Lower lobe of right lung (tissue), 2 donors: ENCODE results near the gene SHISAL1. TPM values are rescaled to one million over a fixed set of nuclear protein-coding genes. Genes with fewer than 3 reads are reported as not detected.

Experiments used
- ATAC-seq, 2 donors: fragments of 200-7000 bp; cut with Tn5 transposase; one replicate each; pipeline ENCODE4 v1.9.1; 2020 to 2022; ENCODE audit warnings: mild to moderate bottlenecking in 2 of 2, moderate library complexity in 2 of 2
- DNase-seq: peaks from one replicate; pipeline ENCODE4 v3.0.0-alpha.2; 2020
- H3K27ac ChIP-seq: fragments of 200-600 bp; one replicate; pipeline ENCODE4 v1.8.0; 2022
- H3K27me3 ChIP-seq: fragments of 200-600 bp; one replicate; pipeline ENCODE4 v1.8.0; 2022; ENCODE audit warnings: low read depth
- H3K36me3 ChIP-seq: fragments of 200-600 bp; one replicate; pipeline ENCODE4 v1.8.0; 2022; ENCODE audit warnings: mild to moderate bottlenecking
- H3K4me1 ChIP-seq: fragments of 200-600 bp; one replicate; pipeline ENCODE4 v1.8.0; 2022
- H3K4me3 ChIP-seq: fragments of 200-600 bp; one replicate; pipeline ENCODE4 v1.8.0; 2022; ENCODE audit warnings: mild to moderate bottlenecking
- H3K9me3 ChIP-seq: fragments of 200-600 bp; one replicate; pipeline ENCODE4 v1.8.0; 2022
- intact Hi-C: fragments of 100-400 bp; cut with DNase I; formaldehyde crosslinking; loops from one replicate; pipeline ENCODE4 v1.11.0; 2022
- total RNA-seq: library from RNA; stranded (reverse); fragmentation: NEBNext Ultra II Directional; extraction: Animal tissue kit (Norgen Biotek cat#: 25700); gene quantifications from one replicate; pipeline ENCODE4 v1.2.1, GENCODE V29; 2021
- TF ChIP-seq, protein P1 (sequence below): fragments of 200-600 bp; IDR thresholded peaks from one replicate; pipeline ENCODE4 v1.8.0; 2022; ENCODE audit warnings: antibody characterized with exemption, mild to moderate bottlenecking
- donor health status: DM: no; HTN: yes; CAD: no; lungs with severe emphysema.

The SHISAL1 gene
- total RNA-seq, 1 donor from 2014 or later = 0.32 TPM

DNA sequence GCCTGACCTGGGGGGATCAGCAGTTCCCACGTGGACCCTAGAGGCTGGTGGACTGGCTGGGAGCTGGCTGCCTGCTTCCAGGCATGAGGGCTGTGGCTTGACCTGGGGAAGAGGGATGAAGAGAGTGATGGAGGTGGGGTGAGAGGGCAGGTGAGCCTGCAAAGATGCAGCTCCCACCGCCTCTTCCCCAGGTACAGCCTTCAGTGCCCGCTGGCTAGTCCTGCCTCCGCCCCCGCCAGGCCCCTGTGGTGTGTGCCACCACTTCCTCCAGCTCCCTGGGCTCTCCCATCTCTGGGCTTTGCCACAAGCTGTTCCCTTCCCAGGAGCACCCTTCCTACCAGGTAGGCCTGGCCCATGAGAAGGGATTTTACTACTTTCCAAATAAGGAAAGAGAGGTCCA lies 112.9 kb downstream of the SHISAL1 start:
- Histone ChIP-seq H3K4me1 (no peaks in the 10 kb centered on the region), H3K36me3 (peaks cover 17% of the 10 kb centered on the region), H3K9me3 (no peaks in the 10 kb centered on the region), H3K4me3 (no peak overlapping the region), H3K27ac (no peak overlapping the region), H3K27me3 (peaks cover 14% of the 10 kb centered on the region)
- DNase-seq (no peak), ATAC-seq (no peak)
- TF ChIP-seq, protein P1, sequence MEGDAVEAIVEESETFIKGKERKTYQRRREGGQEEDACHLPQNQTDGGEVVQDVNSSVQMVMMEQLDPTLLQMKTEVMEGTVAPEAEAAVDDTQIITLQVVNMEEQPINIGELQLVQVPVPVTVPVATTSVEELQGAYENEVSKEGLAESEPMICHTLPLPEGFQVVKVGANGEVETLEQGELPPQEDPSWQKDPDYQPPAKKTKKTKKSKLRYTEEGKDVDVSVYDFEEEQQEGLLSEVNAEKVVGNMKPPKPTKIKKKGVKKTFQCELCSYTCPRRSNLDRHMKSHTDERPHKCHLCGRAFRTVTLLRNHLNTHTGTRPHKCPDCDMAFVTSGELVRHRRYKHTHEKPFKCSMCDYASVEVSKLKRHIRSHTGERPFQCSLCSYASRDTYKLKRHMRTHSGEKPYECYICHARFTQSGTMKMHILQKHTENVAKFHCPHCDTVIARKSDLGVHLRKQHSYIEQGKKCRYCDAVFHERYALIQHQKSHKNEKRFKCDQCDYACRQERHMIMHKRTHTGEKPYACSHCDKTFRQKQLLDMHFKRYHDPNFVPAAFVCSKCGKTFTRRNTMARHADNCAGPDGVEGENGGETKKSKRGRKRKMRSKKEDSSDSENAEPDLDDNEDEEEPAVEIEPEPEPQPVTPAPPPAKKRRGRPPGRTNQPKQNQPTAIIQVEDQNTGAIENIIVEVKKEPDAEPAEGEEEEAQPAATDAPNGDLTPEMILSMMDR = no peak
- intact Hi-C loops = no loop called here

GRCh38 chr22:44199164-44199563 lies 113.6 kb downstream of the SHISAL1 start:
- Histone ChIP-seq H3K9me3 (no peaks in the 10 kb centered on the region), H3K4me3 (no peak overlapping the region), H3K36me3 (peaks cover 17% of the 10 kb centered on the region), H3K4me1 (no peaks in the 10 kb centered on the region), H3K27ac (no peak overlapping the region), H3K27me3 (peaks cover 14% of the 10 kb centered on the region)
- TF ChIP-seq, protein P1 = no peak
- intact Hi-C loops = no loop called here
- ATAC-seq (no peak), DNase-seq (no peak)

GRCh38 chr22:44197271-44197670 lies 115.5 kb downstream of the SHISAL1 start:
- H3K27me3 ChIP-seq = peaks cover 14% of the 10 kb centered on the region
- TF ChIP-seq, protein P1 = no peak
- intact Hi-C loops = no loop called here
- H3K4me3 ChIP-seq = no peak overlapping the region
- no peaks in the 10 kb centered on the region for H3K9me3 ChIP-seq
- DNase-seq (no peak), ATAC-seq (no peak)
- H3K36me3 ChIP-seq = peaks cover 17% of the 10 kb centered on the region
- no peak overlapping the region for H3K27ac ChIP-seq
- no peaks in the 10 kb centered on the region for H3K4me1 ChIP-seq

DNA sequence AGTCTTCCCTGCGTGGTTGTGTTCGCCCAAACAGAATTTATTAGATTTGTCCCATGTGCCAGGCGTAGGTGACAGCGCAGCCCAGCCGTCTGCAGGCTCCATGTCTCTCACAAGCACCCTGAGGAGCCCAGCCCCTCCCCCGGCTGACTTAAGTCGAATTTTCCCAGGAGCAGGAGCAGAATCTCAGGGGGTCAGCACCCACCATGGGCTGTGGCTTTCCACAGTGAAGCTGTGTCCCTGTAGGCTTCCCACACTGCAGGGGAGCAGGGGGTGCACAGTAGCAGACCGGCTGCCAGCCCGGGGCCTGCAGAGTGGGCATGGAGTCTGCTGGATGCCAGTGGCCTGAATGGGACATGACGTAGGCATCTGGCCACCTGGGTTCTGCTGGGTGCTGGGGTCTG lies 116.0 kb downstream of the SHISAL1 start:
- intact Hi-C loops = no loop called here
- H3K4me3 ChIP-seq = no peak overlapping the region
- H3K4me1 ChIP-seq = no peaks in the 10 kb centered on the region
- TF ChIP-seq, protein P1 = no peak
- ATAC-seq (no peak), DNase-seq (no peak)
- peaks cover 13% of the 10 kb centered on the region for H3K36me3 ChIP-seq
- peaks cover 14% of the 10 kb centered on the region for H3K27me3 ChIP-seq
- no peak overlapping the region for H3K27ac ChIP-seq
- no peaks in the 10 kb centered on the region for H3K9me3 ChIP-seq

DNA sequence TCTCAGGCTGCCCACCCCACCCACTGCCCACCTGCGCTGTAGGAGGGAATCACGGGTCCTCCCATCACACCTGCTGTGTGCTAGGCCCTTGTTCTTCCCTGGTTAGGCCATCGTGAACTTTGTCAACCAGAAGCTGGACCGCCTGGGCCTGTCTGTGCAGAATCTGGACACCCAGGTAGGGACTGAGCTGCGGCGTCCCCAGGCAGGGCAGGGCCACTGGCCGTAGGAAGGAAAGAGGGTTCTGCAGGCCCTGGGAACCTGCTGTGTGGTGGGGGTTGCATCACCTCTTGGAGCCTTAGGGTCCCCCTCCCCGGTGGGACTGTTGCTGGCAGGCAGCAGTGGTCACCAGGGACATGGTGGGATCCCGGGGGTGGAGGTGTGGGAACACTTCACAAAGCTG lies 116.5 kb downstream of the SHISAL1 start:
- no peaks in the 10 kb centered on the region for H3K9me3 ChIP-seq
- intact Hi-C loops = no loop called here
- no peak overlapping the region for H3K4me3 ChIP-seq

More for the DNA sequence above, 116.5 kb downstream of the SHISAL1 start:
- no peak for ATAC-seq
- H3K27ac ChIP-seq = no peak overlapping the region
- no peak for DNase-seq
- TF ChIP-seq, protein P1 = no peak
- peaks cover 9% of the 10 kb centered on the region for H3K36me3 ChIP-seq
- H3K4me1 ChIP-seq = no peaks in the 10 kb centered on the region
- H3K27me3 ChIP-seq = peaks cover 14% of the 10 kb centered on the region
